PC-3 (cell line): Measurements from ENCODE around the gene IP6K1. TPM values are rescaled to one million over a fixed set of nuclear protein-coding genes. Genes with fewer than 3 reads are reported as not detected.

Experiments
- ATAC-seq: fragments of 200-7000 bp; cut with Tn5 transposase; 2 replicates; pipeline ENCODE4 v1.9.1; 2020; ENCODE audit warnings: mild to moderate bottlenecking, moderate library complexity
- BruUV-seq: library from RNA; stranded (reverse); fragments of 400-500 nt; replicated peaks from 2 replicates; lab custom pipeline; 2021; lab: Mats Ljungman, UMichigan
- CTCF ChIA-PET: fragments of 300-600 bp; sonication (Branson Sonifier 250); formaldehyde crosslinking; loops from one replicate; lab custom pipeline; 2022; ENCODE audit warnings: antibody characterized with exemption; lab: Charles Lee
- POLR2A ChIA-PET: fragments of 300-600 bp; sonication (Branson Sonifier 250); formaldehyde crosslinking; loops from one replicate; lab custom pipeline; 2022; ENCODE audit warnings: antibody characterized with exemption; ENCODE audit not compliant: unreplicated experiment; lab: Charles Lee
- DNase-seq: peaks from one replicate; pipeline ENCODE4 v3.0.0-alpha.2; 2015
- H2AFZ ChIP-seq: fragments of 300-600 bp; sonication (generic); 2 replicates; pipeline ENCODE4 v1.6.0; 2016; ENCODE audit warnings: antibody characterized with exemption, low read length
- H3F3A ChIP-seq: fragments of 300-600 bp; sonication (generic); one replicate; pipeline ENCODE4 v1.6.0; 2017; ENCODE audit warnings: antibody characterized with exemption, low read length, control low read depth, mild to moderate bottlenecking; ENCODE audit not compliant: unreplicated experiment
- H3K27ac ChIP-seq: fragments of 300-600 bp; sonication (generic); 2 replicates; pipeline ENCODE4 v1.5.1; 2016; ENCODE audit warnings: mild to moderate bottlenecking, low read length
- H3K27me3 ChIP-seq: fragments of 300-600 bp; sonication (generic); 2 replicates; pipeline ENCODE4 v1.6.1; 2016; ENCODE audit warnings: low read length, mixed read lengths
- H3K36me3 ChIP-seq: fragments of 300-600 bp; sonication (generic); 2 replicates; pipeline ENCODE4 v1.6.1; 2016; ENCODE audit warnings: low read depth, mixed run types, low read length, mixed read lengths
- H3K4me1 ChIP-seq: fragments of 300-600 bp; sonication (generic); 2 replicates; pipeline ENCODE4 v1.5.1; 2016; ENCODE audit warnings: low read length; ENCODE audit not compliant: insufficient read depth
- H3K4me2 ChIP-seq: fragments of 300-600 bp; sonication (generic); 2 replicates; pipeline ENCODE4 v1.6.0; 2016; ENCODE audit warnings: low read length
- H3K4me3 ChIP-seq: fragments of 300-600 bp; sonication (generic); 2 replicates; pipeline ENCODE4 v1.5.1; 2016; ENCODE audit warnings: mild to moderate bottlenecking, low read length, mixed read lengths
- H3K79me2 ChIP-seq: fragments of 300-600 bp; sonication (generic); 2 replicates; pipeline ENCODE4 v1.6.1; 2017; ENCODE audit warnings: low read length, mixed read lengths
- H3K9ac ChIP-seq: fragments of 300-600 bp; sonication (generic); 2 replicates; pipeline ENCODE4 v1.6.0; 2016; ENCODE audit warnings: mild to moderate bottlenecking, low read length
- H3K9me2 ChIP-seq: fragments of 300-600 bp; sonication (generic); replicated peaks from 2 replicates; pipeline ENCODE4 v1.6.1; 2016; ENCODE audit warnings: mixed run types, low read length, mixed read lengths
- H3K9me3 ChIP-seq: fragments of 300-600 bp; sonication (generic); 2 replicates; pipeline ENCODE4 v1.6.1; 2016; ENCODE audit warnings: low read length, mixed read lengths
- H4K20me1 ChIP-seq: fragments of 300-600 bp; sonication (generic); 2 replicates; pipeline ENCODE4 v1.6.1; 2016; ENCODE audit warnings: low read length, mixed read lengths
- EZH2 ChIP-seq: fragments of 300-600 bp; sonication (generic); IDR thresholded peaks from one replicate; pipeline ENCODE4 v1.6.1; 2017; ENCODE audit warnings: antibody characterized with exemption, mild to moderate bottlenecking, low read length; ENCODE audit not compliant: unreplicated experiment
- EZH2phosphoT487 ChIP-seq: fragments of 300-600 bp; sonication (generic); IDR thresholded peaks from 2 replicates; pipeline ENCODE4 v1.6.1; 2018; ENCODE audit warnings: mild to moderate bottlenecking, antibody characterized with exemption, low read length, borderline replicate concordance
- intact Hi-C: fragments of 100-400 bp; cut with micrococcal nuclease; formaldehyde crosslinking; loops from 2 replicates; pipeline ENCODE4 v1.9.0; 2023
- total RNA-seq: library from RNA; depleted of rRNA; stranded (reverse); fragments of >200 nt; gene quantifications from 2 replicates; pipeline ENCODE4 v1.2.3, GENCODE V29; 2014
- TF ChIP-seq, protein P1 (sequence below): fragments of 300-600 bp; sonication (generic); conservative IDR thresholded peaks from 2 replicates; pipeline ENCODE4 v1.5.1; 2017; ENCODE audit warnings: antibody characterized with exemption, low read depth, mild to moderate bottlenecking, low read length

Gene IP6K1
- total RNA-seq, 1 experiment from 2014 or later = 50.3 TPM

DNA sequence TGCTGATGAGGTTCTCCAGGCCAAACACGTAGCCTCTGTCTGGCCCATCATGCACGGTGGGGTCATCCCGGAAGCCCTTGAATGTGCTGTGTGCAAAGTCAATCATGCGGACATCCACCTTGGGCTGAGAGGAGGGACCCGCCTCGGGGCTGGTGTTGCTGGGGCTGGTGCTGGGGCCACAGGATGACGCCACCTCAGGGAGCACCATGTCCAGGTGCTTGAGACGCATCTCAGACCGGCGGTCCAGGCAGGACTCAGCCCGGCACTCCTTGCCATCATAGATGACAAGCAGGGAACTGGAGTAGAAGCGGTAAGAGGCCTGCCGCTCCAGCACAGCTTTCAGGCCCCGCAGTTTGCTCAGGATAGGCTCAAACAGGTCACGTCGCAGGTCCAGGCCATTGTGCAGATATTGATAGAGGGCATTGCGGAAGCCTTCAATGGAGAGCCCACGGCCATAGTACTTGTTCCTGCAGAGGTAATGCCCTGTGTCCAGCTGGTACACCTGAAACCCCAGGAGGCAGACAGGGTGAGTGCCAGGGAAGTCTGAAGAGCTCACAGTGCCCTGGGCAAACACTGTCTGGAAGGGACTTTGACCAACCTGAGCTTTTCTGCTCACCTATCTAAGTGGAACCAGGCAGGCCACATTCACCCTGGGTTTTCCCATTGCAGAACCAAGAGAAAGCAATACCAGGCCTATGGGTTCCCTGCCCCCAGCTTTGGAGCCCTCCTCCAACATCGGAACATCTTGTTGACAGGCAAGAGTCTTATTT is 59.0 kb downstream of the IP6K1 start:
- Histone ChIP-seq H3K9me2 (no peaks in the 10 kb centered on the region), H3K4me2 (no peak overlapping the region), H3F3A (no peaks in the 10 kb centered on the region), H3K4me3 (no peak overlapping the region), H3K9ac (no peak overlapping the region), H3K79me2 (peaks cover 13% of the 10 kb centered on the region), H2AFZ (no peak overlapping the region), H3K36me3 (peaks cover 16% of the 10 kb centered on the region), H3K4me1 (peaks cover 16% of the 10 kb centered on the region), H3K27me3 (no peaks in the 10 kb centered on the region), H3K9me3 (no peaks in the 10 kb centered on the region), H3K27ac (no peak overlapping the region), H4K20me1 (no peaks in the 10 kb centered on the region)
- ChIA-PET CTCF (no interaction called here), POLR2A (no interaction called here)
- DNase-seq = no peak
- no peak for ATAC-seq
- TF ChIP-seq, protein P1, sequence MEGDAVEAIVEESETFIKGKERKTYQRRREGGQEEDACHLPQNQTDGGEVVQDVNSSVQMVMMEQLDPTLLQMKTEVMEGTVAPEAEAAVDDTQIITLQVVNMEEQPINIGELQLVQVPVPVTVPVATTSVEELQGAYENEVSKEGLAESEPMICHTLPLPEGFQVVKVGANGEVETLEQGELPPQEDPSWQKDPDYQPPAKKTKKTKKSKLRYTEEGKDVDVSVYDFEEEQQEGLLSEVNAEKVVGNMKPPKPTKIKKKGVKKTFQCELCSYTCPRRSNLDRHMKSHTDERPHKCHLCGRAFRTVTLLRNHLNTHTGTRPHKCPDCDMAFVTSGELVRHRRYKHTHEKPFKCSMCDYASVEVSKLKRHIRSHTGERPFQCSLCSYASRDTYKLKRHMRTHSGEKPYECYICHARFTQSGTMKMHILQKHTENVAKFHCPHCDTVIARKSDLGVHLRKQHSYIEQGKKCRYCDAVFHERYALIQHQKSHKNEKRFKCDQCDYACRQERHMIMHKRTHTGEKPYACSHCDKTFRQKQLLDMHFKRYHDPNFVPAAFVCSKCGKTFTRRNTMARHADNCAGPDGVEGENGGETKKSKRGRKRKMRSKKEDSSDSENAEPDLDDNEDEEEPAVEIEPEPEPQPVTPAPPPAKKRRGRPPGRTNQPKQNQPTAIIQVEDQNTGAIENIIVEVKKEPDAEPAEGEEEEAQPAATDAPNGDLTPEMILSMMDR = no peak
- TF ChIP-seq EZH2phosphoT487 (no peak), EZH2 (no peak)
- intact Hi-C loops = no loop called here
- BruUV-seq = no TSS peak

- no TSS peak for BruUV-seq
- ATAC-seq (no peak), DNase-seq (no peak)
- Histone ChIP-seq H3K27ac (no peak overlapping the region), H3K27me3 (no peaks in the 10 kb centered on the region), H3K4me2 (no peak overlapping the region), H3F3A (no peaks in the 10 kb centered on the region), H3K9ac (no peak overlapping the region), H3K9me3 (no peaks in the 10 kb centered on the region), H3K4me1 (peaks cover 17% of the 10 kb centered on the region), H2AFZ (no peak overlapping the region), H3K36me3 (peaks cover 21% of the 10 kb centered on the region), H3K4me3 (no peak overlapping the region), H4K20me1 (no peaks in the 10 kb centered on the region), H3K79me2 (peaks cover 17% of the 10 kb centered on the region), H3K9me2 (no peaks in the 10 kb centered on the region)
- ChIA-PET CTCF (no interaction called here), POLR2A (no interaction called here)
- TF ChIP-seq EZH2 = no peak
- TF ChIP-seq EZH2phosphoT487 = no peak
- TF ChIP-seq, protein P1 = no peak
- intact Hi-C loops = no loop called here
These were observed 60.2 kb downstream of the IP6K1 start for GRCh38 chr3:49725906-49726681.
